ENCODE measurements around the gene PSMA5. TPM values are rescaled to one million over a fixed set of nuclear protein-coding genes. Genes with fewer than 3 reads are reported as not detected.

PSMA5 gene
- total RNA-seq, 1 donor from 2014 or later = 62.4 TPM

- DNase-seq (ENCODE audit: missing footprints) (no peak), ATAC-seq (no peak)
- intact Hi-C loops (cut with DNase I) = loop anchor here (5.0 kb wide), 2 partner anchors 47 to 68 kb away; partner anchors contain the start of genes PSRC1 and SORT1
Measured at GRCh38 chr1:109350182-109350581, 76.1 kb downstream of the PSMA5 start.

Other genes with a start within 250 kb of the PSMA5 start
- 97.6 TPM for gene SARS1, start 212.5 kb downstream of the PSMA5 start, total RNA-seq
- gene CELSR2, start 176.9 kb downstream of the PSMA5 start, total RNA-seq = 6.5 TPM
- 1.2 TPM for gene PSRC1, start 143.3 kb downstream of the PSMA5 start, total RNA-seq
- not detected for gene MYBPHL, start 119.4 kb downstream of the PSMA5 start, total RNA-seq
- gene SORT1, start 28.5 kb downstream of the PSMA5 start, total RNA-seq = 121 TPM
- gene SYPL2, start 40.1 kb upstream of the PSMA5 start, total RNA-seq = 33.0 TPM
- gene ATXN7L2, start 57.5 kb upstream of the PSMA5 start, total RNA-seq = 2.5 TPM
- 5.8 TPM for gene CYB561D1, start 67.6 kb upstream of the PSMA5 start, total RNA-seq
- gene AMIGO1, start 83.3 kb upstream of the PSMA5 start, total RNA-seq = 18.3 TPM
- not detected for gene GPR61, start 113.4 kb upstream of the PSMA5 start, total RNA-seq
- gene GNAI3, start 122.2 kb upstream of the PSMA5 start, total RNA-seq = 2.3 TPM
- gene GNAT2, start 193.2 kb upstream of the PSMA5 start, total RNA-seq = not detected
- 11.9 TPM for gene AMPD2, start 193.4 kb upstream of the PSMA5 start, total RNA-seq
- gene GSTM4, start 229.7 kb upstream of the PSMA5 start, total RNA-seq = 35.1 TPM
- gene GSTM2, start 241.6 kb upstream of the PSMA5 start, total RNA-seq = 77.4 TPM